HL-60 (cell line): ENCODE measurements around the gene GAREM1.

Experiments
- DNase-seq, 2 experiments: peaks; one replicate each; pipeline ENCODE4 v3.0.0-alpha.2; 2010 to 2020; ENCODE audit warnings: low read depth in 1 of 2, low spot score in 1 of 2
- H3K27ac ChIP-seq: fragments of 250-450 bp; sonication (Bioruptor Pico); replicated peaks from 2 replicates; pipeline ENCODE4 v1.5.1; 2020; ENCODE audit warnings: mild to moderate bottlenecking, moderate library complexity
- H3K27me3 ChIP-seq: fragments of 250-450 bp; sonication (Bioruptor Pico); 2 replicates; pipeline ENCODE4 v1.5.1; 2021; ENCODE audit warnings: mild to moderate bottlenecking, moderate library complexity; ENCODE audit not compliant: insufficient read depth, poor library complexity, severe bottlenecking
- H3K4me3 ChIP-seq: replicated peaks from 2 replicates; pipeline ENCODE4 v1.5.1; 2011; ENCODE audit warnings: mild to moderate bottlenecking, control low read depth, low read length; ENCODE audit not compliant: insufficient read depth
- CTCF ChIP-seq: IDR thresholded peaks from one replicate; pipeline ENCODE4 v1.5.1; 2011; ENCODE audit warnings: low read length, control low read depth, inconsistent platforms; ENCODE audit not compliant: insufficient read depth
- GABPA ChIP-seq: IDR thresholded peaks from 2 replicates; pipeline ENCODE4 v1.6.1; 2012; ENCODE audit warnings: low read depth
- POLR2AphosphoS5 ChIP-seq: IDR thresholded peaks from 2 replicates; pipeline ENCODE4 v1.6.1; 2012; ENCODE audit warnings: low read depth
- REST ChIP-seq: IDR thresholded peaks from 2 replicates; pipeline ENCODE4 v1.6.1; 2012; ENCODE audit warnings: low read depth; ENCODE audit not compliant: insufficient replicate concordance
- SPI1 ChIP-seq: IDR thresholded peaks from 2 replicates; pipeline ENCODE4 v1.6.1; 2012; ENCODE audit warnings: low read depth, mild to moderate bottlenecking, borderline replicate concordance

GAREM1 gene

GRCh38 chr18:32333781-32334180 is 136.9 kb downstream of the GAREM1 start:
- Histone ChIP-seq H3K27me3 (no peaks in the 10 kb centered on the region), H3K27ac (no peak overlapping the region), H3K4me3 (no peak overlapping the region)
- no peak for DNase-seq
- TF ChIP-seq GABPA = no peak
- no peak for TF ChIP-seq REST
- no peak for TF ChIP-seq CTCF
- TF ChIP-seq POLR2AphosphoS5 = no peak
- no peak for TF ChIP-seq SPI1

- H3K27me3 ChIP-seq = no peaks in the 10 kb centered on the region
- TF ChIP-seq CTCF = no peak
- TF ChIP-seq GABPA = no peak
- TF ChIP-seq REST = no peak
- TF ChIP-seq POLR2AphosphoS5 = no peak
- TF ChIP-seq SPI1 = no peak
- no peak overlapping the region for H3K4me3 ChIP-seq
- no peak overlapping the region for H3K27ac ChIP-seq
- no peak for DNase-seq
These were observed 138.0 kb downstream of the GAREM1 start for GRCh38 chr18:32332708-32333107.

GRCh38 chr18:32328974-32329373 is 141.7 kb downstream of the GAREM1 start:
- Histone ChIP-seq H3K4me3 (no peak overlapping the region), H3K27ac (no peak overlapping the region), H3K27me3 (no peaks in the 10 kb centered on the region)
- TF ChIP-seq CTCF = no peak
- no peak for TF ChIP-seq SPI1
- no peak for TF ChIP-seq REST
- TF ChIP-seq GABPA = no peak
- no peak for TF ChIP-seq POLR2AphosphoS5
- DNase-seq = no peak
